ENCODE measurements around the gene POTEM.
"Not testable (repeated sequence)": the region's sequence is repeated elsewhere in the genome, so short reads cannot be mapped to it uniquely, and the experiment has no call there.

The POTEM gene

GRCh38 chr14:18967134-18967533 lies at the start of gene POTEM:
TSS of gene POTEM (plus strand) at chr14:18967434. CDS start at chr14:18967486, 52 bp downstream.
- DNase-seq (ENCODE audit: low spot score), result not testable (repeated sequence)

- DNase-seq (ENCODE audit: low spot score), result not testable (repeated sequence)
Measured at GRCh38 chr14:18918345-18918744, 48.9 kb upstream of the POTEM start.

GRCh38 chr14:18920052-18920451 lies 47.2 kb upstream of the POTEM start:
- DNase-seq (ENCODE audit: low spot score), result not testable (repeated sequence)

GRCh38 chr14:18921055-18921701 lies 46.1 kb upstream of the POTEM start:
- not testable (repeated sequence) for DNase-seq (ENCODE audit: low spot score)

- DNase-seq (ENCODE audit: low spot score), result not testable (repeated sequence)
Measured at GRCh38 chr14:18936848-18937247, 30.4 kb upstream of the POTEM start.

GRCh38 chr14:18938733-18939132 lies 28.5 kb upstream of the POTEM start:
- DNase-seq (ENCODE audit: low spot score), result not testable (repeated sequence)

- not testable (repeated sequence) for DNase-seq (ENCODE audit: low spot score)
Measured at GRCh38 chr14:18949939-18950338, 17.3 kb upstream of the POTEM start.

GRCh38 chr14:18953085-18953484 lies 14.1 kb upstream of the POTEM start:
- not testable (repeated sequence) for DNase-seq (ENCODE audit: low spot score)

- not testable (repeated sequence) for DNase-seq (ENCODE audit: low spot score)
Measured at GRCh38 chr14:18955816-18956215, 11.4 kb upstream of the POTEM start.

- not testable (repeated sequence) for DNase-seq (ENCODE audit: low spot score)
Measured at GRCh38 chr14:18961576-18961975, 5.7 kb upstream of the POTEM start.

GRCh38 chr14:18962143-18962542 lies 5.1 kb upstream of the POTEM start:
- not testable (repeated sequence) for DNase-seq (ENCODE audit: low spot score)

GRCh38 chr14:18963276-18963675 lies 4.0 kb upstream of the POTEM start:
- not testable (repeated sequence) for DNase-seq (ENCODE audit: low spot score)

- not testable (repeated sequence) for DNase-seq (ENCODE audit: low spot score)
Measured at GRCh38 chr14:18964878-18965277, 2.4 kb upstream of the POTEM start.

- not testable (repeated sequence) for DNase-seq (ENCODE audit: low spot score)
Measured at GRCh38 chr14:19002566-19002965, 35.3 kb downstream of the POTEM start.

- DNase-seq (ENCODE audit: low spot score), result not testable (repeated sequence)
Measured at GRCh38 chr14:19006490-19006889, 39.3 kb downstream of the POTEM start.

GRCh38 chr14:19007678-19008077 lies 40.4 kb downstream of the POTEM start:
- DNase-seq (ENCODE audit: low spot score), result not testable (repeated sequence)

- DNase-seq (ENCODE audit: low spot score), result not testable (repeated sequence)
Measured at GRCh38 chr14:19011029-19011428, 43.8 kb downstream of the POTEM start.

- DNase-seq (ENCODE audit: low spot score), result not testable (repeated sequence)
Measured at GRCh38 chr14:19011703-19012102, 44.5 kb downstream of the POTEM start.

GRCh38 chr14:19015185-19015584 lies 48.0 kb downstream of the POTEM start:
- not testable (repeated sequence) for DNase-seq (ENCODE audit: low spot score)

GRCh38 chr14:19025080-19025589 lies 57.9 kb downstream of the POTEM start:
- DNase-seq (ENCODE audit: low spot score), result not testable (repeated sequence)

- not testable (repeated sequence) for DNase-seq (ENCODE audit: low spot score)
Measured at GRCh38 chr14:19026649-19027351, 59.6 kb downstream of the POTEM start.

- DNase-seq (ENCODE audit: low spot score), result not testable (repeated sequence)
Measured at GRCh38 chr14:19027895-19028294, 60.7 kb downstream of the POTEM start.

- DNase-seq (ENCODE audit: low spot score), result not testable (repeated sequence)
Measured at GRCh38 chr14:19036811-19037382, 69.7 kb downstream of the POTEM start.
